Erythroblast (primary cell): ENCODE results near the gene CRABP2.

ENCODE experiments used
- GATA1 ChIP-seq: IDR thresholded peaks from 2 replicates; pipeline ENCODE4 v1.6.1; 2011; ENCODE audit warnings: low read depth, mild to moderate bottlenecking, control low read depth, low read length, moderate library complexity
- POLR2A ChIP-seq: IDR thresholded peaks from 2 replicates; pipeline ENCODE4 v1.6.1; 2011; ENCODE audit warnings: mild to moderate bottlenecking, low read length

DNA sequence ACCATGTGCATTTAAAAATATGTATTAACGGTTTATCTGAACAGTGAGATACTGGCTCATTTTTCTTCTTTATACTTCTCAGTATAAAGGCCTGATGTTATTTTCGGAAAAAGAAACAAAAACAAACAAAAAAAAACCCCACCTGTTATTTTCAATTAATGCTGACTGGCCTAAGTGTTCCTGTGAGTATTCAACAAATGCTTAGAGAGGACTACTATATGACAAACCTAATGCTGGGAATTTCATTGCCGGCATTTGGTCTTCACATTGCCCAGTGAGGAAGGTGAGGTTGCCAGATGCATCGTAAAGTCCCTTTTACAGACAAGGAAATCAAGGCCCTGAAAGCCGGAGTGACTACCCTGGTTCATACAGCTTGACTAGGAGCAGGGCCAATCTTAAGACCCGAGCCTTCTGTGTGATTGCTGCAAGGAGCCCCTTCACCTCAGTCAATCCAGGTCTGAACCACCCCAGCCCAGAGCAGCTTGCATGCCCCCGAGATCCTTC is 34.9 kb upstream of the CRABP2 start:
- TF ChIP-seq POLR2A (no peak), GATA1 (no peak)
